Pancreas (tissue), 10 donors: Measurements from ENCODE around the gene CCDC9. TPM values are rescaled to one million over a fixed set of nuclear protein-coding genes. Genes with fewer than 3 reads are reported as not detected.

ENCODE experiments used
- ATAC-seq, 4 donors: fragments of 200-7000 bp; cut with Tn5 transposase; one replicate each; pipeline versions ENCODE4 v1.8.0 to v1.9.1; 2020; ENCODE audit warnings: mild to moderate bottlenecking in 4 of 4, moderate library complexity in 4 of 4
- DNase-seq, 6 donors: peaks; one replicate each; pipeline ENCODE4 v3.0.0-alpha.2; 2020
- FAIRE-seq: peaks from 2 replicates; lab custom pipeline; 2012; peaks lifted over from hg19 to GRCh38; lab: Jason Lieb, UNC
- H3K27ac ChIP-seq, 4 donors: fragments of 200-600 bp; sonication (generic); 1 replicate in 3 of 4; 2 replicates in 1 of 4; pipeline versions ENCODE4 v1.5.0 to v1.8.0; 2020
- H3K27me3 ChIP-seq, 4 donors: fragments of 200-600 bp; one replicate each; pipeline ENCODE4 v1.8.0; 2021
- H3K36me3 ChIP-seq, 3 donors: fragments of 200-600 bp; sonication (generic) in 1 of 3; one replicate each; pipeline versions ENCODE4 v1.5.0 to v1.8.0; 2020 to 2021
- H3K4me1 ChIP-seq, 3 donors: fragments of 200-600 bp; one replicate each; pipeline ENCODE4 v1.8.0; 2021
- H3K4me3 ChIP-seq, 4 donors: fragments of 200-600 bp; sonication (generic) in 2 of 4; one replicate each; pipeline versions ENCODE4 v1.5.0 to v1.8.0; 2020 to 2021
- H3K9me3 ChIP-seq, 4 donors: fragments of 200-600 bp; one replicate each; pipeline ENCODE4 v1.8.0; 2021
- CTCF ChIP-seq, 4 donors: fragments of 200-600 bp; sonication (generic) in 3 of 4; IDR thresholded peaks; one replicate each; pipeline versions ENCODE4 v1.5.0 to v1.8.0; 2021; ENCODE audit warnings: antibody characterized with exemption in 4 of 4
- WGBS, 2 donors: extraction: QIAGEN DNeasy Blood & Tissue Kit; methylation state at CpG; one replicate each; pipeline ENCODE4 v1.1.7; 2013; 5-methylcytosine and 5-hydroxymethylcytosine counted together
- intact Hi-C, 3 donors: fragments of 100-400 bp; cut with DNase I; formaldehyde crosslinking; loops; one replicate each; pipeline versions ENCODE4 v1.11.1 to v1.14.2; 2022
- polyA plus RNA-seq, 2 donors: library from polyadenylated mRNA; stranded (reverse); fragments of 200-250 nt; gene quantifications; one replicate each; pipeline ENCODE4 v1.2.3, GENCODE V29; 2013
- total RNA-seq, 6 donors: library from RNA; stranded (reverse); fragmentation: NEBNext Ultra II Directional in 4 of 6; extraction: Animal tissue kit (Norgen Biotek cat#: 25700) in 4 of 6; gene quantifications; one replicate each; pipeline versions ENCODE4 v1.2.1 to v1.2.4, GENCODE V29; 2021 to 2023
- donor health status: healthy with polysubstance abuse.
- donor health status: DM: no; HTN: no; CAD: no; lungs with moderate emphysema.
- donor health status: DM: no; HTN: no; CAD: no.
- donor health status: control.
- donor health status: control.
- donor health status: Bipolar disorder and iron deficiency.
- donor health status: DM: yes; HTN: yes; CAD: no.
- donor health status: DM: no; HTN: no; CAD: no.
- donor health status: DM: no; HTN: no; CAD: no.
- donor health status: DM: yes; HTN: yes; CAD: no.

CCDC9 gene
- total RNA-seq (10 to 100 TPM; 24.6 to 67.3 (median 34.7) TPM), polyA plus RNA-seq (100 to 1,000 TPM in 1 of 2 donors, 10 to 100 TPM in 1; 38.3 to 102 TPM)

GRCh38 chr19:47255879-47256692, at the start of gene CCDC9:
Gene CCDC9 (plus strand): TSS chr19:47256525. CDS start chr19:47258401, 1,876 bp downstream.
- H3K27ac ChIP-seq, result peak within 1 kb of the TSS; percentile 84 to 94 (median 88)
- H3K36me3 ChIP-seq, result peaks cover 0 to 11% (median 0%) of the 10 kb centered on the region in 3 donors
- WGBS, 2 donors, result 11 to 13% methylated on average over 44 to 60 of the region's 60 CpGs
- H3K9me3 ChIP-seq, result no peaks in the 10 kb centered on the region
- H3K4me1 ChIP-seq, result peaks cover 0 to 19% (median 17%) of the 10 kb centered on the region in 3 donors
- no peaks in the 10 kb centered on the region for H3K27me3 ChIP-seq
- DNase-seq (peak; percentile 97 to 99 (median 98)), FAIRE-seq (no peak), ATAC-seq (peak; percentile 51 to 71 (median 67))
- no peak for TF ChIP-seq CTCF (IDR thresholded peaks at IDR 0.05)
- peak within 1 kb of the TSS; percentile 32 to 58 (median 51) for H3K4me3 ChIP-seq
- intact Hi-C loops, result no loop called here

GRCh38 chr19:47209319-47210179, 46.8 kb upstream of the CCDC9 start:
- peaks cover 4 to 6% (median 5%) of the 10 kb centered on the region in 3 donors for H3K36me3 ChIP-seq
- no peaks in the 10 kb centered on the region for H3K27me3 ChIP-seq
- no peak for TF ChIP-seq CTCF (IDR thresholded peaks at IDR 0.05)
- H3K4me3 ChIP-seq, result no peak overlapping the region
- 83 to 88% methylated on average over 13 of the region's 13 CpGs for WGBS, 2 donors
- intact Hi-C loops, result loop anchor here in 2 of 3 donors (5.0 to 10.0 kb wide), 2 partner anchors 38 to 55 kb away; no protein-coding TSS in a partner anchor
- ATAC-seq (no peak), DNase-seq (no peak), FAIRE-seq (no peak)
- no peak overlapping the region for H3K27ac ChIP-seq
- no peaks in the 10 kb centered on the region for H3K9me3 ChIP-seq
- H3K4me1 ChIP-seq, result no peaks in the 10 kb centered on the region

- no peaks in the 10 kb centered on the region for H3K4me1 ChIP-seq
- FAIRE-seq (no peak), ATAC-seq (no peak), DNase-seq (no peak)
- no peak overlapping the region for H3K27ac ChIP-seq
- intact Hi-C loops, result no loop called here
- no peak for TF ChIP-seq CTCF (IDR thresholded peaks at IDR 0.05)
- H3K9me3 ChIP-seq, result no peaks in the 10 kb centered on the region
- peaks cover 0 to 6% (median 5%) of the 10 kb centered on the region in 3 donors for H3K36me3 ChIP-seq
- H3K4me3 ChIP-seq, result no peak overlapping the region
- no peaks in the 10 kb centered on the region for H3K27me3 ChIP-seq
Observed at GRCh38 chr19:47210180-47210490, 46.2 kb upstream of the CCDC9 start.

- DNase-seq, result peak in 5 of 6 donors; percentile 62 to 84 (median 71)
- Histone ChIP-seq H3K4me3 (no peak overlapping the region), H3K9me3 (no peaks in the 10 kb centered on the region), H3K36me3 (peaks cover 0 to 6% (median 5%) of the 10 kb centered on the region in 3 donors), H3K27ac (no peak overlapping the region), H3K27me3 (no peaks in the 10 kb centered on the region), H3K4me1 (no peaks in the 10 kb centered on the region)
- WGBS, 2 donors, result 27 to 32% methylated on average over 19 of the region's 19 CpGs
- FAIRE-seq, result no peak
- ATAC-seq, result peak; percentile 68 to 97 (median 90)
- peak; percentile 46 to 75 (median 64) for TF ChIP-seq CTCF (IDR thresholded peaks at IDR 0.05)
- intact Hi-C loops, result no loop called here
Observed at GRCh38 chr19:47210689-47211316, 45.5 kb upstream of the CCDC9 start.
